H9 (cell line): Measurements from ENCODE around the gene NOG. TPM values are rescaled to one million over a fixed set of nuclear protein-coding genes. Genes with fewer than 3 reads are reported as not detected.

Experiments used
- DNase-seq: peaks from one replicate; pipeline ENCODE4 v3.0.0-alpha.2; 2017
- H2AFZ ChIP-seq: one replicate; pipeline ENCODE4 v1.6.1; 2013; ENCODE audit warnings: mild to moderate bottlenecking, low read length, control low read depth, moderate library complexity
- H2AK5ac ChIP-seq: 2 replicates; pipeline ENCODE4 v1.6.1; 2013; ENCODE audit warnings: low read length, control low read depth, mixed read lengths; ENCODE audit not compliant: insufficient read length
- H2BK120ac ChIP-seq: one replicate; pipeline ENCODE4 v1.6.1; 2013; ENCODE audit warnings: low read depth, mild to moderate bottlenecking, low read length, control low read depth, inconsistent platforms; ENCODE audit not compliant: poor library complexity, severe bottlenecking
- H2BK12ac ChIP-seq: 2 replicates; pipeline ENCODE4 v1.6.1; 2013; ENCODE audit warnings: low read length, control low read depth, mixed read lengths, low read depth; ENCODE audit not compliant: insufficient read length
- H2BK15ac ChIP-seq: 2 replicates; pipeline ENCODE4 v1.6.1; 2013; ENCODE audit warnings: low read depth, low read length, control low read depth
- H2BK20ac ChIP-seq: one replicate; pipeline ENCODE4 v1.6.1; 2013; ENCODE audit warnings: low read depth, mild to moderate bottlenecking, low read length, control low read depth, inconsistent platforms; ENCODE audit not compliant: poor library complexity, severe bottlenecking
- H2BK5ac ChIP-seq: 2 replicates; pipeline ENCODE4 v1.6.1; 2013; ENCODE audit warnings: low read length, control low read depth, mixed read lengths; ENCODE audit not compliant: insufficient read length
- H3K14ac ChIP-seq: 2 replicates; pipeline ENCODE4 v1.6.1; 2013; ENCODE audit warnings: low read length, control low read depth; ENCODE audit not compliant: insufficient read depth
- H3K18ac ChIP-seq: 2 replicates; pipeline ENCODE4 v1.6.1; 2013; ENCODE audit warnings: low read depth, mild to moderate bottlenecking, mixed read lengths, low read length, control low read depth; ENCODE audit not compliant: insufficient read length
- H3K23ac ChIP-seq: 2 replicates; pipeline ENCODE4 v1.6.1; 2013; ENCODE audit warnings: low read length, control low read depth, mixed read lengths, low read depth; ENCODE audit not compliant: insufficient read length
- H3K23me2 ChIP-seq: 2 replicates; pipeline ENCODE4 v1.6.1; 2013; ENCODE audit warnings: low read depth, mild to moderate bottlenecking, mixed read lengths, low read length, control low read depth; ENCODE audit not compliant: insufficient read length, poor library complexity, severe bottlenecking
- H3K27ac ChIP-seq: 2 replicates; pipeline ENCODE4 v1.5.1; 2013; ENCODE audit warnings: low read length, control low read depth, mixed read lengths, low read depth; ENCODE audit not compliant: insufficient read length
- H3K27me3 ChIP-seq: 2 replicates; pipeline ENCODE4 v1.6.1; 2013; ENCODE audit warnings: low read length, control low read depth, inconsistent platforms; ENCODE audit not compliant: insufficient read depth
- H3K4ac ChIP-seq: 2 replicates; pipeline ENCODE4 v1.6.1; 2013; ENCODE audit warnings: low read depth, mild to moderate bottlenecking, control low read depth, inconsistent platforms, low read length, moderate library complexity
- H3K4me1 ChIP-seq: 2 replicates; pipeline ENCODE4 v1.6.1; 2013; ENCODE audit warnings: low read length, control low read depth, inconsistent platforms; ENCODE audit not compliant: insufficient read depth
- H3K4me2 ChIP-seq: 2 replicates; pipeline ENCODE4 v1.6.1; 2013; ENCODE audit warnings: low read length, control low read depth, mixed read lengths; ENCODE audit not compliant: insufficient read length, insufficient read depth
- H3K56ac ChIP-seq: 2 replicates; pipeline ENCODE4 v1.6.1; 2013; ENCODE audit warnings: low read depth, mild to moderate bottlenecking, mixed read lengths, low read length, control low read depth; ENCODE audit not compliant: insufficient read length
- H3K79me1 ChIP-seq: 2 replicates; pipeline ENCODE4 v1.6.1; 2013; ENCODE audit warnings: low read depth, mild to moderate bottlenecking, moderate library complexity, low read length, control low read depth, inconsistent platforms; ENCODE audit not compliant: insufficient read depth, poor library complexity, severe bottlenecking
- H3K79me2 ChIP-seq: 2 replicates; pipeline ENCODE4 v1.6.1; 2013; ENCODE audit warnings: low read length, control low read depth, inconsistent platforms; ENCODE audit not compliant: insufficient read depth
- H3K9ac ChIP-seq: 2 replicates; pipeline ENCODE4 v1.6.1; 2013; ENCODE audit warnings: low read length, control low read depth, mixed read lengths; ENCODE audit not compliant: insufficient read length; ENCODE audit errors: extremely low read depth
- H3K9me3 ChIP-seq: one replicate; pipeline ENCODE4 v1.6.1; 2013; ENCODE audit warnings: low read depth, low read length, inconsistent platforms; ENCODE audit not compliant: control insufficient read depth
- H3T11ph ChIP-seq: one replicate; pipeline ENCODE4 v1.6.1; 2013; ENCODE audit warnings: mild to moderate bottlenecking, low read length, control low read depth, inconsistent platforms
- H4K20me1 ChIP-seq: one replicate; pipeline ENCODE4 v1.6.1; 2013; ENCODE audit not compliant: control insufficient read depth, insufficient read length, insufficient read depth
- H4K5ac ChIP-seq: 2 replicates; pipeline ENCODE4 v1.6.1; 2013; ENCODE audit warnings: low read depth, mild to moderate bottlenecking, mixed read lengths, low read length, control low read depth; ENCODE audit not compliant: insufficient read length
- H4K8ac ChIP-seq: replicated peaks from 2 replicates; pipeline ENCODE4 v1.6.1; 2013; ENCODE audit warnings: low read length, control low read depth, mixed read lengths, low read depth; ENCODE audit not compliant: insufficient read length
- H4K91ac ChIP-seq: 2 replicates; pipeline ENCODE4 v1.6.1; 2013; ENCODE audit warnings: low read depth, mild to moderate bottlenecking, moderate library complexity, mixed read lengths, low read length, control low read depth; ENCODE audit not compliant: insufficient read length
- H3K27ac Mint-ChIP-seq, 3 experiments: 2 replicates in 2 of 3; 3 replicates in 1 of 3; pipeline ENCODE4 v1.8.0; 2020 to 2021; ENCODE audit warnings: mixed read lengths in 3 of 3, mild to moderate bottlenecking in 1 of 3, moderate library complexity in 1 of 3
- H3K27me3 Mint-ChIP-seq: 2 replicates; pipeline ENCODE4 v1.8.0; 2021; ENCODE audit warnings: low read depth, mild to moderate bottlenecking, moderate library complexity, mixed read lengths
- H3K36me3 Mint-ChIP-seq, 3 experiments: 2 replicates in 2 of 3; 3 replicates in 1 of 3; pipeline ENCODE4 v1.8.0; 2020 to 2021; ENCODE audit warnings: low read depth in 3 of 3, mixed read lengths in 3 of 3; ENCODE audit not compliant: insufficient read depth in 1 of 3
- H3K4me1 Mint-ChIP-seq, 2 experiments: 2 replicates each; pipeline ENCODE4 v1.8.0; 2020; ENCODE audit warnings: mixed read lengths in 2 of 2
- H3K4me3 Mint-ChIP-seq, 2 experiments: 2 replicates in 1 of 2; 3 replicates in 1 of 2; pipeline ENCODE4 v1.8.0; 2020 to 2021; ENCODE audit warnings: mild to moderate bottlenecking in 2 of 2, mixed read lengths in 2 of 2, moderate library complexity in 1 of 2
- H3K9me3 Mint-ChIP-seq, 2 experiments: 2 replicates in 1 of 2; 3 replicates in 1 of 2; pipeline ENCODE4 v1.8.0; 2020; ENCODE audit warnings: mild to moderate bottlenecking in 2 of 2, mixed read lengths in 2 of 2, moderate library complexity in 1 of 2
- WGBS: extraction: QIAGEN DNeasy Blood & Tissue Kit; methylation state at CpG from one replicate; pipeline ENCODE4 v1.1.7; 2013; ENCODE audit warnings: missing lambda C conversion rate, low lambda C conversion rate, mixed read lengths; ENCODE audit not compliant: insufficient read length; ENCODE audit errors: extremely low coverage; 5-methylcytosine and 5-hydroxymethylcytosine counted together
- total RNA-seq: library from RNA; stranded (reverse); gene quantifications from 2 replicates; pipeline ENCODE4 v1.2.1, GENCODE V29; 2021
- TF ChIP-seq, protein P1 (sequence below): fragments of 200-600 bp; sonication (generic); conservative IDR thresholded peaks from 3 replicates; pipeline ENCODE4 v1.8.0; 2021; ENCODE audit warnings: antibody characterized with exemption, mild to moderate bottlenecking

Gene NOG
- total RNA-seq, 1 experiment from 2014 or later = not detected

DNA sequence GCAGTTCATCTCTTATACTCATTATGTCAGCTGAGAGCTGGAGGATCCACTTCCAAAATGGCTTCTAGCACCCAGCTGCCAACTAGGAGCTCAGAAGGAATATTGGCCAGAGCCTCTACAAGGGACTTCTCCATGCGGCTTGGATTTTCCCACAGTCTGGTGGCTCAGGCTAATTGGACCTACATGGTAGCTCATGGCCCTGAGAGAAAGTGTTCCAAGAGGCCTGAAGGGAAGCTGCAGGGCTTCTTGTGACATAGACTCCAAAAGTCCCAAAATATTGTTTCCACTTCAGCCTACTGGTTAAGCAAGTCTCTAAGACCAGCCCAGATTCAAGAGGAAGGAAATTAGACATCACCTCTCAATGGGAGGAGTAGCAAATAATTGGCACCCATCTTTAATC is 6.8 kb downstream of the NOG start:
- H3K23ac ChIP-seq = no peak overlapping the region
- H3K14ac ChIP-seq = no peak overlapping the region
- no peak overlapping the region for H2BK20ac ChIP-seq
- no peak overlapping the region for H4K8ac ChIP-seq
- Mint-ChIP-seq H3K4me1 (peaks cover 13 to 14% of the 10 kb centered on the region in 2 experiments), H3K4me3 (no peak overlapping the region), H3K9me3 (peaks cover 0 to 3% of the 10 kb centered on the region in 2 experiments; a peak in 1 of 5 replicates), H3K27ac (no peak overlapping the region), H3K27me3 (peaks cover 89% of the 10 kb centered on the region), H3K36me3 (no peaks in the 10 kb centered on the region)
- H2BK120ac ChIP-seq = no peak overlapping the region
- H3T11ph ChIP-seq = no peak overlapping the region
- no peak overlapping the region for H3K4ac ChIP-seq
- H4K91ac ChIP-seq = no peak overlapping the region
- peaks cover 18% of the 10 kb centered on the region for H3K23me2 ChIP-seq
- no peak overlapping the region for H3K56ac ChIP-seq
- no peak overlapping the region for H3K4me2 ChIP-seq
- H2AFZ ChIP-seq = no peak overlapping the region
- H2BK15ac ChIP-seq = no peak overlapping the region
- H3K79me2 ChIP-seq = no peaks in the 10 kb centered on the region
- H4K5ac ChIP-seq = no peak overlapping the region
- no CpG with 5 or more reads among the region's 1 CpG for WGBS
- no peak for DNase-seq
- peaks cover 7% of the 10 kb centered on the region; the same call in 1 of the 2 replicates for H3K27me3 ChIP-seq
- TF ChIP-seq, protein P1, sequence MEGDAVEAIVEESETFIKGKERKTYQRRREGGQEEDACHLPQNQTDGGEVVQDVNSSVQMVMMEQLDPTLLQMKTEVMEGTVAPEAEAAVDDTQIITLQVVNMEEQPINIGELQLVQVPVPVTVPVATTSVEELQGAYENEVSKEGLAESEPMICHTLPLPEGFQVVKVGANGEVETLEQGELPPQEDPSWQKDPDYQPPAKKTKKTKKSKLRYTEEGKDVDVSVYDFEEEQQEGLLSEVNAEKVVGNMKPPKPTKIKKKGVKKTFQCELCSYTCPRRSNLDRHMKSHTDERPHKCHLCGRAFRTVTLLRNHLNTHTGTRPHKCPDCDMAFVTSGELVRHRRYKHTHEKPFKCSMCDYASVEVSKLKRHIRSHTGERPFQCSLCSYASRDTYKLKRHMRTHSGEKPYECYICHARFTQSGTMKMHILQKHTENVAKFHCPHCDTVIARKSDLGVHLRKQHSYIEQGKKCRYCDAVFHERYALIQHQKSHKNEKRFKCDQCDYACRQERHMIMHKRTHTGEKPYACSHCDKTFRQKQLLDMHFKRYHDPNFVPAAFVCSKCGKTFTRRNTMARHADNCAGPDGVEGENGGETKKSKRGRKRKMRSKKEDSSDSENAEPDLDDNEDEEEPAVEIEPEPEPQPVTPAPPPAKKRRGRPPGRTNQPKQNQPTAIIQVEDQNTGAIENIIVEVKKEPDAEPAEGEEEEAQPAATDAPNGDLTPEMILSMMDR = no peak
- H3K9ac ChIP-seq = no peak overlapping the region
- H2BK12ac ChIP-seq = no peak overlapping the region
- H2AK5ac ChIP-seq = no peak overlapping the region
- no peak overlapping the region for H2BK5ac ChIP-seq
- H3K79me1 ChIP-seq = no peaks in the 10 kb centered on the region
- H4K20me1 ChIP-seq = no peaks in the 10 kb centered on the region
- H3K27ac ChIP-seq = no peak overlapping the region
- no peaks in the 10 kb centered on the region for H3K9me3 ChIP-seq
- H3K4me1 ChIP-seq = no peaks in the 10 kb centered on the region
- no peak overlapping the region for H3K18ac ChIP-seq
